ENCODE data around the gene SPSB4. TPM values are rescaled to one million over a fixed set of nuclear protein-coding genes. Genes with fewer than 3 reads are reported as not detected.

Gene SPSB4
- total RNA-seq, 1 donor from 2014 or later = 4.9 TPM

GRCh38 chr3:141070727-141071357 lies 19.7 kb downstream of the SPSB4 start:
- DNase-seq (ENCODE audit: low spot score) = no peak
- intact Hi-C loops (cut with DNase I) = no loop called here

GRCh38 chr3:141071681-141072260 lies 20.6 kb downstream of the SPSB4 start:
- intact Hi-C loops (cut with DNase I) = no loop called here
- no peak for DNase-seq (ENCODE audit: low spot score)

- intact Hi-C loops (cut with DNase I) = no loop called here
- no peak for DNase-seq (ENCODE audit: low spot score)
Observed at GRCh38 chr3:141072950-141073349, 21.8 kb downstream of the SPSB4 start.

GRCh38 chr3:141073580-141073979 lies 22.4 kb downstream of the SPSB4 start:
- intact Hi-C loops (cut with DNase I) = no loop called here
- no peak for DNase-seq (ENCODE audit: low spot score)

- DNase-seq (ENCODE audit: low spot score) = no peak
- intact Hi-C loops (cut with DNase I) = no loop called here
Observed at GRCh38 chr3:141074529-141074928, 23.4 kb downstream of the SPSB4 start.

GRCh38 chr3:141076036-141076773 lies 25.1 kb downstream of the SPSB4 start:
- no peak for DNase-seq (ENCODE audit: low spot score)
- intact Hi-C loops (cut with DNase I) = no loop called here

- intact Hi-C loops (cut with DNase I) = no loop called here
- no peak for DNase-seq (ENCODE audit: low spot score)
Observed at GRCh38 chr3:141076797-141077571, 25.8 kb downstream of the SPSB4 start.

- no peak for DNase-seq (ENCODE audit: low spot score)
Observed at GRCh38 chr3:141077631-141078030, 26.5 kb downstream of the SPSB4 start.

GRCh38 chr3:141078200-141078599 lies 27.1 kb downstream of the SPSB4 start:
- intact Hi-C loops (cut with DNase I) = no loop called here
- no peak for DNase-seq (ENCODE audit: low spot score)

More at GRCh38 chr3:141077631-141078030, 26.5 kb downstream of the SPSB4 start:
- intact Hi-C loops (cut with DNase I) = no loop called here

- intact Hi-C loops (cut with DNase I) = no loop called here
- DNase-seq (ENCODE audit: low spot score) = no peak
Observed at GRCh38 chr3:141080431-141080830, 29.3 kb downstream of the SPSB4 start.

- DNase-seq (ENCODE audit: low spot score) = no peak
Observed at GRCh38 chr3:141081141-141081795, 30.1 kb downstream of the SPSB4 start.

GRCh38 chr3:141082064-141082463 lies 30.9 kb downstream of the SPSB4 start:
- intact Hi-C loops (cut with DNase I) = no loop called here
- DNase-seq (ENCODE audit: low spot score) = no peak

More at GRCh38 chr3:141081141-141081795, 30.1 kb downstream of the SPSB4 start:
- intact Hi-C loops (cut with DNase I) = no loop called here

GRCh38 chr3:141083226-141083625 lies 32.1 kb downstream of the SPSB4 start:
- intact Hi-C loops (cut with DNase I) = no loop called here
- DNase-seq (ENCODE audit: low spot score) = no peak

GRCh38 chr3:141083836-141084649 lies 32.9 kb downstream of the SPSB4 start:
- intact Hi-C loops (cut with DNase I) = no loop called here
- no peak for DNase-seq (ENCODE audit: low spot score)

- intact Hi-C loops (cut with DNase I) = no loop called here
- DNase-seq (ENCODE audit: low spot score) = no peak
Observed at GRCh38 chr3:141085343-141086070, 34.4 kb downstream of the SPSB4 start.

GRCh38 chr3:141086188-141086587 lies 35.0 kb downstream of the SPSB4 start:
- intact Hi-C loops (cut with DNase I) = no loop called here
- DNase-seq (ENCODE audit: low spot score) = no peak

GRCh38 chr3:141087076-141087777 lies 36.1 kb downstream of the SPSB4 start:
- DNase-seq (ENCODE audit: low spot score) = no peak
- intact Hi-C loops (cut with DNase I) = no loop called here

GRCh38 chr3:141087778-141088130 lies 36.6 kb downstream of the SPSB4 start:
- DNase-seq (ENCODE audit: low spot score) = no peak
- intact Hi-C loops (cut with DNase I) = no loop called here

Measured in cardiac septum (tissue), 1 donor.